ENCODE results near the gene SOWAHA.

The SOWAHA gene

GRCh38 chr5:132856011-132856410, 42.9 kb downstream of the SOWAHA start:
- no peak for DNase-seq

GRCh38 chr5:132859889-132860437, 46.9 kb downstream of the SOWAHA start:
- no peak for DNase-seq

- DNase-seq = no peak
These were observed 47.6 kb downstream of the SOWAHA start for GRCh38 chr5:132860742-132861141.

GRCh38 chr5:132865668-132866341, 52.7 kb downstream of the SOWAHA start:
- no peak for DNase-seq

All from NCI-H748 treated with DMSO at 0.1 percent for 48 hours (cell line).